Natural killer cell (primary cell): ENCODE results near the gene SLC15A1. TPM values are rescaled to one million over a fixed set of nuclear protein-coding genes. Genes with fewer than 3 reads are reported as not detected.
"Not testable (repeated sequence)": the region's sequence is repeated elsewhere in the genome, so short reads cannot be mapped to it uniquely, and the experiment has no call there.

Source experiments
- ATAC-seq, 3 donors: fragments of 150-1000 bp in 2 of 3; fragments of 200-7000 bp in 1 of 3; cut with Tn5 transposase; 1 replicate in 1 of 3; 2 replicates in 2 of 3; pipeline ENCODE4 v1.10.0; 2021; ENCODE audit warnings: mild to moderate bottlenecking in 2 of 3, moderate library complexity in 2 of 3
- DNase-seq, 2 donors: peaks; one replicate each; pipeline versions ENCODE4 v3.0.0 to v3.0.0-alpha.2; 2013 to 2021; ENCODE audit warnings: mixed read lengths in 1 of 2
- H3K27ac ChIP-seq: one replicate; pipeline ENCODE4 v1.5.1; 2013; ENCODE audit warnings: mild to moderate bottlenecking, low read length
- H3K27me3 ChIP-seq: one replicate; pipeline ENCODE4 v1.6.1; 2013; ENCODE audit warnings: low read length; ENCODE audit not compliant: control insufficient read depth, insufficient read depth
- H3K36me3 ChIP-seq: one replicate; pipeline ENCODE4 v1.6.1; 2013; ENCODE audit warnings: low read length; ENCODE audit not compliant: control insufficient read depth, insufficient read depth
- H3K4me1 ChIP-seq: one replicate; pipeline ENCODE4 v1.6.1; 2013; ENCODE audit warnings: low read length; ENCODE audit not compliant: control insufficient read depth, insufficient read depth
- H3K4me3 ChIP-seq: one replicate; pipeline ENCODE4 v1.5.1; 2013; ENCODE audit warnings: low read length
- H3K9me3 ChIP-seq: one replicate; pipeline ENCODE4 v1.6.1; 2013; ENCODE audit warnings: low read length; ENCODE audit not compliant: control insufficient read depth, insufficient read depth
- H3K27ac Mint-ChIP-seq, 2 donors: one replicate each; pipeline ENCODE4 v1.8.0; 2022; ENCODE audit warnings: mild to moderate bottlenecking in 2 of 2, mixed read lengths in 2 of 2, moderate library complexity in 1 of 2
- H3K27me3 Mint-ChIP-seq, 2 donors: one replicate each; pipeline ENCODE4 v1.8.0; 2022; ENCODE audit warnings: low read depth in 2 of 2, mixed read lengths in 2 of 2
- H3K36me3 Mint-ChIP-seq: one replicate; pipeline ENCODE4 v1.8.0; 2022; ENCODE audit warnings: mixed read lengths
- H3K4me1 Mint-ChIP-seq, 2 donors: one replicate each; pipeline ENCODE4 v1.8.0; 2022; ENCODE audit warnings: mixed read lengths in 2 of 2
- H3K4me3 Mint-ChIP-seq: one replicate; pipeline ENCODE4 v1.8.0; 2022; ENCODE audit warnings: mild to moderate bottlenecking, moderate library complexity, mixed read lengths
- H3K9me3 Mint-ChIP-seq, 2 donors: one replicate each; pipeline ENCODE4 v1.8.0; 2022; ENCODE audit warnings: mixed read lengths in 2 of 2
- WGBS: methylation state at CpG from one replicate; pipeline ENCODE4 v1.1.7; 2013; ENCODE audit warnings: missing lambda C conversion rate; ENCODE audit not compliant: insufficient coverage; 5-methylcytosine and 5-hydroxymethylcytosine counted together
- intact Hi-C: fragments of 100-400 bp; cut with micrococcal nuclease; formaldehyde crosslinking; loops from one replicate; pipeline ENCODE4 v1.14.2; 2022
- total RNA-seq, 4 donors: library from RNA; stranded (reverse); fragments of 120-200 nt in 1 of 4; gene quantifications; one replicate each; pipeline versions ENCODE4 v1.2.3 to v1.2.4, GENCODE V29; 2013 to 2022
- TF ChIP-seq, protein P1 (sequence below): fragments of 200-600 bp; IDR thresholded peaks from one replicate; pipeline ENCODE4 v1.8.0; 2022; ENCODE audit warnings: antibody characterized with exemption

SLC15A1 gene
- total RNA-seq, 3 donors from 2014 or later (not counting 1 experiment from before 2014, with no cell fraction given): not detected

DNA sequence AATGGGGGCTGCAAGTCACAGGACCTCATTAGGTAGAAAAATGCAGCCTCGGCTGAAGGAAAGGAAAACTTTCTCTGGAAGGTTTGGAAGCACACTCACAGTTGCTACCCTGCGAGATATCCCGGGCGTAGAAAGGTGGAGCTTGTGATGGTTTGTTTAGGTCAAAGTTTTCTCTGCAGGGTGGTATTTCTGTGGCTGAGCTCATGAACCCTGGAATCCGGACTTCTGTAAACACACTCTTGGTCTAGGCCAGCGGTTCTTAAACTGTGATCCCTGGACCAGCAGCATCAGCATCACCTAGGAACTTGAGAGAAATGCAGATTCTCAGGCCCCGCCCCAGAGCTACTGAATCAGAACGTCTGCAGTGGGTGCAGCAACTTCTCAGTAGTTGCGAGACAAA is 3.3 kb upstream of the SLC15A1 start:
- Mint-ChIP-seq H3K36me3 (peaks cover 12% of the 10 kb centered on the region), H3K4me1 (no peaks in the 10 kb centered on the region), H3K9me3 (peaks cover 3 to 4% of the 10 kb centered on the region in 2 donors), H3K27me3 (peaks cover 43 to 62% of the 10 kb centered on the region in 2 donors), H3K4me3 (no peak overlapping the region), H3K27ac (no peak overlapping the region)
- no peak for ATAC-seq
- intact Hi-C loops: no loop called here
- no peak for DNase-seq
- Histone ChIP-seq H3K4me1 (peaks cover 4% of the 10 kb centered on the region), H3K27me3 (peaks cover 18% of the 10 kb centered on the region), H3K4me3 (no peak overlapping the region), H3K9me3 (peaks cover 6% of the 10 kb centered on the region), H3K27ac (no peak overlapping the region), H3K36me3 (no peaks in the 10 kb centered on the region)
- 89% methylated on average over 9 of the region's 9 CpGs for WGBS
- TF ChIP-seq, protein P1, sequence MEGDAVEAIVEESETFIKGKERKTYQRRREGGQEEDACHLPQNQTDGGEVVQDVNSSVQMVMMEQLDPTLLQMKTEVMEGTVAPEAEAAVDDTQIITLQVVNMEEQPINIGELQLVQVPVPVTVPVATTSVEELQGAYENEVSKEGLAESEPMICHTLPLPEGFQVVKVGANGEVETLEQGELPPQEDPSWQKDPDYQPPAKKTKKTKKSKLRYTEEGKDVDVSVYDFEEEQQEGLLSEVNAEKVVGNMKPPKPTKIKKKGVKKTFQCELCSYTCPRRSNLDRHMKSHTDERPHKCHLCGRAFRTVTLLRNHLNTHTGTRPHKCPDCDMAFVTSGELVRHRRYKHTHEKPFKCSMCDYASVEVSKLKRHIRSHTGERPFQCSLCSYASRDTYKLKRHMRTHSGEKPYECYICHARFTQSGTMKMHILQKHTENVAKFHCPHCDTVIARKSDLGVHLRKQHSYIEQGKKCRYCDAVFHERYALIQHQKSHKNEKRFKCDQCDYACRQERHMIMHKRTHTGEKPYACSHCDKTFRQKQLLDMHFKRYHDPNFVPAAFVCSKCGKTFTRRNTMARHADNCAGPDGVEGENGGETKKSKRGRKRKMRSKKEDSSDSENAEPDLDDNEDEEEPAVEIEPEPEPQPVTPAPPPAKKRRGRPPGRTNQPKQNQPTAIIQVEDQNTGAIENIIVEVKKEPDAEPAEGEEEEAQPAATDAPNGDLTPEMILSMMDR: no peak

DNA sequence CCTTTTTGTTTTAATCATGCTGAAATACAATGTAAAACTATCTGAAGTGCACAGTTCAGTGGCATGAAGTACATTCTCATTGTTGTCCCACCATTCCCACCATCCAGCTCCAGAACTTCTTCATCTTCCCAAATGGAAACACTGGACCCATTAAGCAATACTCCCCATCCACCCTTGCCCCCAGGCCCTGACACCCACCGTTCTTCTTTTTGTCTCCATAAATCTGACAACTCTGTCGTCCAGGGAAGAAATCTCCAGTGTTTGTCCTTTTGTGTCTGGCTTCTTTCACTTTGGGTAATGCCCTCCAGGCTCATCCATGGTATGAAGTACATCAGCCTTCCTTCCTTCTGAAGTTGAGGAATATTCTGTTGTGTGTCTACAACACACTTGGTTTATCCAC is 2.6 kb upstream of the SLC15A1 start:
- intact Hi-C loops: no loop called here
- no peak overlapping the region for H3K27ac ChIP-seq
- Mint-ChIP-seq H3K9me3 (peaks cover 0 to 3% of the 10 kb centered on the region in 2 donors), H3K36me3 (peaks cover 12% of the 10 kb centered on the region), H3K4me3 (no peak overlapping the region), H3K27me3 (peaks cover 44 to 64% of the 10 kb centered on the region in 2 donors), H3K27ac (no peak overlapping the region), H3K4me1 (no peaks in the 10 kb centered on the region)
- 89% methylated on average over 2 of the region's 2 CpGs for WGBS
- no peak for ATAC-seq
- H3K4me3 ChIP-seq: no peak overlapping the region
- H3K36me3 ChIP-seq: no peaks in the 10 kb centered on the region
- TF ChIP-seq, protein P1: no peak
- no peak for DNase-seq
- H3K9me3 ChIP-seq: peaks cover 3% of the 10 kb centered on the region
- peaks cover 4% of the 10 kb centered on the region for H3K4me1 ChIP-seq
- H3K27me3 ChIP-seq: peaks cover 18% of the 10 kb centered on the region

DNA sequence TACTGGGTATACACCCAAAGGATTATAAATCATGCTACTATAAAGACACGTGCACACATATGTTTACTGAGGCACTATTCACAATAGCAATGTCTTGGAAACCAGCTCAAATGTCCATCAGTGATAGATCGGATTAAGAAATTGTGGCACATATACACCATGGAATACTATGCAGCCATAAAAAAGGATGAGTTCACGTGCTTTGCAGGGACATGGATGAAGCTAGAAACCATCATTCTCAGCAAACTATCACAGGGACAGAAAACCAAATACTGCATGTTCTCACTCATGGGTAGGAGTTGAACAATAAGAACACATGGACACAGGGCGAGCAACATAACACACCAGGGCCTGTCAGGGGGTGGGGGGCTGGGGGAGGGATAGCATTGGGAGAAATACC is 2.0 kb upstream of the SLC15A1 start:
- H3K4me1 Mint-ChIP-seq, DNase-seq, H3K27ac Mint-ChIP-seq, ATAC-seq, H3K4me3 ChIP-seq, H3K9me3 Mint-ChIP-seq, H3K27ac ChIP-seq, H3K36me3 ChIP-seq, H3K9me3 ChIP-seq, H3K4me3 Mint-ChIP-seq, intact Hi-C loops, H3K4me1 ChIP-seq: not testable (repeated sequence)
- 95% methylated on average over 4 of the region's 4 CpGs for WGBS
- Mint-ChIP-seq H3K27me3 (peaks cover 44 to 71% of the 10 kb centered on the region in 2 donors), H3K36me3 (peaks cover 12% of the 10 kb centered on the region)
- H3K27me3 ChIP-seq: peaks cover 18% of the 10 kb centered on the region

DNA sequence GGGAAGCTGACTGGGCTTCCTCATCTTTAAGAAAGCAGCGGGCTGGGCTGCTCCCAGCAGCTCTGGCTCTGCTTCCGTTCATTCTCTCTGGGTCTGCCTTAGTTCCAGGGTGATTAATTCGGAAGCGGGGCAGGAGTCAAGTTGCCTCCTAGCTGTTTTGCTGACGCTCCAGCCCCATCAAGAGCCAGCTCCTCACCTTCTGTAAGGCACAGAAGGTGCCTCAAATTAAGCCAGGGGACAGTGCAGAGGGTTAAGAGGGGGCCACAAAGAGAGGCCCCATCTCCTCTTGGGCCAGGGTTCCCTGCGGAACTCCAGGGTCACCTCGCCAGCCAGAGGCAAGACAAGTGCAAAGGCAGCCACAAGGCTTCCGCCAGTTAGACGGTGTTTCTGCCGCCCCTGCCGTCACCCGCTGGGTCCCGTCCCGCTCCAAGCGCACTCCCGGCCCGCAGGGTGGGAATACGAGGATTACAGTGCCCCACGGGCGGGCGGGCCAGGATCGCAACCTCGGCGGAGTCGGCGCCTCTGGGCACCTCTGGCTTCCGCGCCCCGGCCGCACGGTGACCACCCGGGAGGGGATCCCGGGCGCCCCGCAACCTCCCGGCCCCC is 508 bp downstream of the SLC15A1 start:
- no peak overlapping the region for H3K4me3 Mint-ChIP-seq
- Histone ChIP-seq H3K4me1 (peaks cover 4% of the 10 kb centered on the region), H3K4me3 (no peak overlapping the region), H3K27ac (no peak overlapping the region), H3K36me3 (no peaks in the 10 kb centered on the region), H3K9me3 (no peaks in the 10 kb centered on the region), H3K27me3 (peaks cover 18% of the 10 kb centered on the region)
- H3K9me3 Mint-ChIP-seq: peaks cover 0 to 3% of the 10 kb centered on the region in 2 donors
- no peak for DNase-seq
- no peaks in the 10 kb centered on the region for H3K4me1 Mint-ChIP-seq
- H3K27ac Mint-ChIP-seq: no peak overlapping the region
- TF ChIP-seq, protein P1: no peak
- intact Hi-C loops: no loop called here
- WGBS: 6% methylated on average over 36 of the region's 36 CpGs
- H3K27me3 Mint-ChIP-seq: peaks cover 40 to 61% of the 10 kb centered on the region in 2 donors
- no peak for ATAC-seq
- peaks cover 12% of the 10 kb centered on the region for H3K36me3 Mint-ChIP-seq
